H9 (cell line): ENCODE data around the gene PSMB5. TPM values are rescaled to one million over a fixed set of nuclear protein-coding genes. Genes with fewer than 3 reads are reported as not detected.

Source experiments
- DNase-seq: peaks from one replicate; pipeline ENCODE4 v3.0.0-alpha.2; 2017
- H2AFZ ChIP-seq: one replicate; pipeline ENCODE4 v1.6.1; 2013; ENCODE audit warnings: mild to moderate bottlenecking, low read length, control low read depth, moderate library complexity
- H2AK5ac ChIP-seq: 2 replicates; pipeline ENCODE4 v1.6.1; 2013; ENCODE audit warnings: low read length, control low read depth, mixed read lengths; ENCODE audit not compliant: insufficient read length
- H2BK120ac ChIP-seq: one replicate; pipeline ENCODE4 v1.6.1; 2013; ENCODE audit warnings: low read depth, mild to moderate bottlenecking, low read length, control low read depth, inconsistent platforms; ENCODE audit not compliant: poor library complexity, severe bottlenecking
- H2BK12ac ChIP-seq: 2 replicates; pipeline ENCODE4 v1.6.1; 2013; ENCODE audit warnings: low read length, control low read depth, mixed read lengths, low read depth; ENCODE audit not compliant: insufficient read length
- H2BK15ac ChIP-seq: 2 replicates; pipeline ENCODE4 v1.6.1; 2013; ENCODE audit warnings: low read depth, low read length, control low read depth
- H2BK20ac ChIP-seq: one replicate; pipeline ENCODE4 v1.6.1; 2013; ENCODE audit warnings: low read depth, mild to moderate bottlenecking, low read length, control low read depth, inconsistent platforms; ENCODE audit not compliant: poor library complexity, severe bottlenecking
- H2BK5ac ChIP-seq: 2 replicates; pipeline ENCODE4 v1.6.1; 2013; ENCODE audit warnings: low read length, control low read depth, mixed read lengths; ENCODE audit not compliant: insufficient read length
- H3K14ac ChIP-seq: 2 replicates; pipeline ENCODE4 v1.6.1; 2013; ENCODE audit warnings: low read length, control low read depth; ENCODE audit not compliant: insufficient read depth
- H3K18ac ChIP-seq: 2 replicates; pipeline ENCODE4 v1.6.1; 2013; ENCODE audit warnings: low read depth, mild to moderate bottlenecking, mixed read lengths, low read length, control low read depth; ENCODE audit not compliant: insufficient read length
- H3K23ac ChIP-seq: 2 replicates; pipeline ENCODE4 v1.6.1; 2013; ENCODE audit warnings: low read length, control low read depth, mixed read lengths, low read depth; ENCODE audit not compliant: insufficient read length
- H3K23me2 ChIP-seq: 2 replicates; pipeline ENCODE4 v1.6.1; 2013; ENCODE audit warnings: low read depth, mild to moderate bottlenecking, mixed read lengths, low read length, control low read depth; ENCODE audit not compliant: insufficient read length, poor library complexity, severe bottlenecking
- H3K27ac ChIP-seq: 2 replicates; pipeline ENCODE4 v1.5.1; 2013; ENCODE audit warnings: low read length, control low read depth, mixed read lengths, low read depth; ENCODE audit not compliant: insufficient read length
- H3K27me3 ChIP-seq: 2 replicates; pipeline ENCODE4 v1.6.1; 2013; ENCODE audit warnings: low read length, control low read depth, inconsistent platforms; ENCODE audit not compliant: insufficient read depth
- H3K4ac ChIP-seq: 2 replicates; pipeline ENCODE4 v1.6.1; 2013; ENCODE audit warnings: low read depth, mild to moderate bottlenecking, control low read depth, inconsistent platforms, low read length, moderate library complexity
- H3K4me1 ChIP-seq: 2 replicates; pipeline ENCODE4 v1.6.1; 2013; ENCODE audit warnings: low read length, control low read depth, inconsistent platforms; ENCODE audit not compliant: insufficient read depth
- H3K4me2 ChIP-seq: 2 replicates; pipeline ENCODE4 v1.6.1; 2013; ENCODE audit warnings: low read length, control low read depth, mixed read lengths; ENCODE audit not compliant: insufficient read length, insufficient read depth
- H3K56ac ChIP-seq: 2 replicates; pipeline ENCODE4 v1.6.1; 2013; ENCODE audit warnings: low read depth, mild to moderate bottlenecking, mixed read lengths, low read length, control low read depth; ENCODE audit not compliant: insufficient read length
- H3K79me1 ChIP-seq: 2 replicates; pipeline ENCODE4 v1.6.1; 2013; ENCODE audit warnings: low read depth, mild to moderate bottlenecking, moderate library complexity, low read length, control low read depth, inconsistent platforms; ENCODE audit not compliant: insufficient read depth, poor library complexity, severe bottlenecking
- H3K79me2 ChIP-seq: 2 replicates; pipeline ENCODE4 v1.6.1; 2013; ENCODE audit warnings: low read length, control low read depth, inconsistent platforms; ENCODE audit not compliant: insufficient read depth
- H3K9ac ChIP-seq: 2 replicates; pipeline ENCODE4 v1.6.1; 2013; ENCODE audit warnings: low read length, control low read depth, mixed read lengths; ENCODE audit not compliant: insufficient read length; ENCODE audit errors: extremely low read depth
- H3K9me3 ChIP-seq: one replicate; pipeline ENCODE4 v1.6.1; 2013; ENCODE audit warnings: low read depth, low read length, inconsistent platforms; ENCODE audit not compliant: control insufficient read depth
- H3T11ph ChIP-seq: one replicate; pipeline ENCODE4 v1.6.1; 2013; ENCODE audit warnings: mild to moderate bottlenecking, low read length, control low read depth, inconsistent platforms
- H4K20me1 ChIP-seq: one replicate; pipeline ENCODE4 v1.6.1; 2013; ENCODE audit not compliant: control insufficient read depth, insufficient read length, insufficient read depth
- H4K5ac ChIP-seq: 2 replicates; pipeline ENCODE4 v1.6.1; 2013; ENCODE audit warnings: low read depth, mild to moderate bottlenecking, mixed read lengths, low read length, control low read depth; ENCODE audit not compliant: insufficient read length
- H4K8ac ChIP-seq: replicated peaks from 2 replicates; pipeline ENCODE4 v1.6.1; 2013; ENCODE audit warnings: low read length, control low read depth, mixed read lengths, low read depth; ENCODE audit not compliant: insufficient read length
- H4K91ac ChIP-seq: 2 replicates; pipeline ENCODE4 v1.6.1; 2013; ENCODE audit warnings: low read depth, mild to moderate bottlenecking, moderate library complexity, mixed read lengths, low read length, control low read depth; ENCODE audit not compliant: insufficient read length
- H3K27ac Mint-ChIP-seq, 3 experiments: 2 replicates in 2 of 3; 3 replicates in 1 of 3; pipeline ENCODE4 v1.8.0; 2020 to 2021; ENCODE audit warnings: mixed read lengths in 3 of 3, mild to moderate bottlenecking in 1 of 3, moderate library complexity in 1 of 3
- H3K27me3 Mint-ChIP-seq: 2 replicates; pipeline ENCODE4 v1.8.0; 2021; ENCODE audit warnings: low read depth, mild to moderate bottlenecking, moderate library complexity, mixed read lengths
- H3K36me3 Mint-ChIP-seq, 3 experiments: 2 replicates in 2 of 3; 3 replicates in 1 of 3; pipeline ENCODE4 v1.8.0; 2020 to 2021; ENCODE audit warnings: low read depth in 3 of 3, mixed read lengths in 3 of 3; ENCODE audit not compliant: insufficient read depth in 1 of 3
- H3K4me1 Mint-ChIP-seq, 2 experiments: 2 replicates each; pipeline ENCODE4 v1.8.0; 2020; ENCODE audit warnings: mixed read lengths in 2 of 2
- H3K4me3 Mint-ChIP-seq, 2 experiments: 2 replicates in 1 of 2; 3 replicates in 1 of 2; pipeline ENCODE4 v1.8.0; 2020 to 2021; ENCODE audit warnings: mild to moderate bottlenecking in 2 of 2, mixed read lengths in 2 of 2, moderate library complexity in 1 of 2
- H3K9me3 Mint-ChIP-seq, 2 experiments: 2 replicates in 1 of 2; 3 replicates in 1 of 2; pipeline ENCODE4 v1.8.0; 2020; ENCODE audit warnings: mild to moderate bottlenecking in 2 of 2, mixed read lengths in 2 of 2, moderate library complexity in 1 of 2
- WGBS: extraction: QIAGEN DNeasy Blood & Tissue Kit; methylation state at CpG from one replicate; pipeline ENCODE4 v1.1.7; 2013; ENCODE audit warnings: missing lambda C conversion rate, low lambda C conversion rate, mixed read lengths; ENCODE audit not compliant: insufficient read length; ENCODE audit errors: extremely low coverage; 5-methylcytosine and 5-hydroxymethylcytosine counted together
- total RNA-seq: library from RNA; stranded (reverse); gene quantifications from 2 replicates; pipeline ENCODE4 v1.2.1, GENCODE V29; 2021
- TF ChIP-seq, protein P1 (sequence below): fragments of 200-600 bp; sonication (generic); conservative IDR thresholded peaks from 3 replicates; pipeline ENCODE4 v1.8.0; 2021; ENCODE audit warnings: antibody characterized with exemption, mild to moderate bottlenecking

PSMB5 gene
- total RNA-seq, 1 experiment from 2014 or later, result 252 TPM

DNA sequence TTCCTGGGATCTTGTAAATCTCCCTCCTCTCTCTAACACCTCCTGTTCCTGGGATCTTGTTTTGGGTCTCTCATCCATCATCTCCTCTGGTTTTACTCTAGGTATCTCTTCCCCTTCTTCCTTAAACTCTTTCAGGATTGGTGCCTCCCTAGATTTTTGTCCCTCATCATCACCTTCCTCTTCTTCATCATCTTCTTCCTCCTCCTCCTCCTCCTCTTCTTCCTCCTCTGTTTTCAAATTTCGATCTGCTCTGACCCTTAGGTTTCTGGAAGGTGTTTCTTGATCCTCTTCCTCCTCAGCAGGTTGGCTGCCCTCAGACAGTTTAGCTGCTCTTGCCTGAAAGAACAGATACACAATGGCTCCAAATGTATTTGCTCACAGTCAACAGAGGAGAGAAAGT, 45.8 kb upstream of the PSMB5 start:
- Histone ChIP-seq H3T11ph (no peak overlapping the region), H3K4ac (no peak overlapping the region), H3K4me2 (no peak overlapping the region), H2BK120ac (no peak overlapping the region), H3K4me1 (no peaks in the 10 kb centered on the region), H2BK5ac (no peak overlapping the region), H2BK20ac (no peak overlapping the region), H2AK5ac (no peak overlapping the region), H3K27ac (no peak overlapping the region), H3K56ac (no peak overlapping the region), H3K9me3 (no peaks in the 10 kb centered on the region), H3K18ac (no peak overlapping the region), H2BK12ac (no peak overlapping the region), H3K9ac (no peak overlapping the region), H2AFZ (no peak overlapping the region), H4K8ac (no peak overlapping the region), H2BK15ac (no peak overlapping the region), H4K20me1 (no peaks in the 10 kb centered on the region), H3K14ac (no peak overlapping the region), H3K79me1 (no peaks in the 10 kb centered on the region), H3K27me3 (no peaks in the 10 kb centered on the region), H3K23ac (no peak overlapping the region), H3K79me2 (no peaks in the 10 kb centered on the region), H3K23me2 (no peaks in the 10 kb centered on the region), H4K5ac (no peak overlapping the region), H4K91ac (no peak overlapping the region)
- H3K27ac Mint-ChIP-seq, result no peak overlapping the region; a peak in 1 of 7 replicates
- no peaks in the 10 kb centered on the region for H3K4me1 Mint-ChIP-seq
- H3K36me3 Mint-ChIP-seq, result peaks cover 56 to 94% (median 85%) of the 10 kb centered on the region in 3 experiments; a peak in 6 of 7 replicates
- no peaks in the 10 kb centered on the region; a peak in 1 of 5 replicates for H3K9me3 Mint-ChIP-seq
- H3K27me3 Mint-ChIP-seq, result no peaks in the 10 kb centered on the region
- WGBS, result no CpG with 5 or more reads among the region's 1 CpG
- H3K4me3 Mint-ChIP-seq, result no peak overlapping the region
- DNase-seq, result no peak
- TF ChIP-seq, protein P1, sequence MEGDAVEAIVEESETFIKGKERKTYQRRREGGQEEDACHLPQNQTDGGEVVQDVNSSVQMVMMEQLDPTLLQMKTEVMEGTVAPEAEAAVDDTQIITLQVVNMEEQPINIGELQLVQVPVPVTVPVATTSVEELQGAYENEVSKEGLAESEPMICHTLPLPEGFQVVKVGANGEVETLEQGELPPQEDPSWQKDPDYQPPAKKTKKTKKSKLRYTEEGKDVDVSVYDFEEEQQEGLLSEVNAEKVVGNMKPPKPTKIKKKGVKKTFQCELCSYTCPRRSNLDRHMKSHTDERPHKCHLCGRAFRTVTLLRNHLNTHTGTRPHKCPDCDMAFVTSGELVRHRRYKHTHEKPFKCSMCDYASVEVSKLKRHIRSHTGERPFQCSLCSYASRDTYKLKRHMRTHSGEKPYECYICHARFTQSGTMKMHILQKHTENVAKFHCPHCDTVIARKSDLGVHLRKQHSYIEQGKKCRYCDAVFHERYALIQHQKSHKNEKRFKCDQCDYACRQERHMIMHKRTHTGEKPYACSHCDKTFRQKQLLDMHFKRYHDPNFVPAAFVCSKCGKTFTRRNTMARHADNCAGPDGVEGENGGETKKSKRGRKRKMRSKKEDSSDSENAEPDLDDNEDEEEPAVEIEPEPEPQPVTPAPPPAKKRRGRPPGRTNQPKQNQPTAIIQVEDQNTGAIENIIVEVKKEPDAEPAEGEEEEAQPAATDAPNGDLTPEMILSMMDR, result no peak
